ENCODE results near the gene WSCD2.

- TF ChIP-seq CTCF (conservative IDR thresholded peaks at IDR 0.05; ENCODE audit: low read depth, low read length) (no peak), USF2 (IDR thresholded peaks at IDR 0.05; ENCODE audit: low read depth, low read length) (no peak)
Observed at GRCh38 chr12:108213871-108214445, 84.9 kb downstream of the WSCD2 start.

Measured in IMR-90 (cell line).